SW 1271 (cell line): ENCODE data around the gene GALNT12.

Experiments
- DNase-seq, 2 experiments: peaks; one replicate each; lab custom pipeline; 2025; lab: John Stamatoyannopoulos, UW

The GALNT12 gene

GRCh38 chr9:98880311-98881015, 73.0 kb downstream of the GALNT12 start:
- DNase-seq: no peak

GRCh38 chr9:98881356-98881755, 73.9 kb downstream of the GALNT12 start:
- no peak for DNase-seq

GRCh38 chr9:98881836-98882568, 74.5 kb downstream of the GALNT12 start:
- no peak for DNase-seq

- DNase-seq: no peak
Observed at GRCh38 chr9:98882569-98882923, 75.1 kb downstream of the GALNT12 start.

- DNase-seq: no peak
Observed at GRCh38 chr9:98883276-98883675, 75.8 kb downstream of the GALNT12 start.

- no peak for DNase-seq
Observed at GRCh38 chr9:98884849-98885248, 77.4 kb downstream of the GALNT12 start.

- DNase-seq: no peak
Observed at GRCh38 chr9:98885575-98886295, 78.3 kb downstream of the GALNT12 start.

- DNase-seq: no peak
Observed at GRCh38 chr9:98886691-98887229, 79.3 kb downstream of the GALNT12 start.

- DNase-seq: no peak
Observed at GRCh38 chr9:98887918-98888510, 80.5 kb downstream of the GALNT12 start.

- DNase-seq: no peak
Observed at GRCh38 chr9:98888801-98889421, 81.4 kb downstream of the GALNT12 start.

GRCh38 chr9:98890256-98890655, 82.8 kb downstream of the GALNT12 start:
- DNase-seq: no peak

GRCh38 chr9:98892288-98892687, 84.8 kb downstream of the GALNT12 start:
- DNase-seq: no peak

GRCh38 chr9:98892690-98893089, 85.2 kb downstream of the GALNT12 start:
- no peak for DNase-seq

- no peak for DNase-seq
Observed at GRCh38 chr9:98894171-98894570, 86.7 kb downstream of the GALNT12 start.

GRCh38 chr9:98894761-98895160, 87.3 kb downstream of the GALNT12 start:
- DNase-seq: no peak

GRCh38 chr9:98896632-98897031, 89.2 kb downstream of the GALNT12 start:
- DNase-seq: no peak

- no peak for DNase-seq
Observed at GRCh38 chr9:98897745-98898144, 90.3 kb downstream of the GALNT12 start.

GRCh38 chr9:98899408-98900056, 92.1 kb downstream of the GALNT12 start:
- no peak for DNase-seq
